CD4-positive, alpha-beta T cell treated with Interleukin-6 at 100 ng/mL for 8 hours (primary cell): ENCODE data around the gene AGBL1.
"Not testable (repeated sequence)": the region's sequence is repeated elsewhere in the genome, so short reads cannot be mapped to it uniquely, and the experiment has no call there.

Source experiments
- DNase-seq: peaks from one replicate; pipeline ENCODE4 v3.0.0-alpha.2; 2020; ENCODE audit warnings: mixed read lengths, low spot score

AGBL1 gene

DNA sequence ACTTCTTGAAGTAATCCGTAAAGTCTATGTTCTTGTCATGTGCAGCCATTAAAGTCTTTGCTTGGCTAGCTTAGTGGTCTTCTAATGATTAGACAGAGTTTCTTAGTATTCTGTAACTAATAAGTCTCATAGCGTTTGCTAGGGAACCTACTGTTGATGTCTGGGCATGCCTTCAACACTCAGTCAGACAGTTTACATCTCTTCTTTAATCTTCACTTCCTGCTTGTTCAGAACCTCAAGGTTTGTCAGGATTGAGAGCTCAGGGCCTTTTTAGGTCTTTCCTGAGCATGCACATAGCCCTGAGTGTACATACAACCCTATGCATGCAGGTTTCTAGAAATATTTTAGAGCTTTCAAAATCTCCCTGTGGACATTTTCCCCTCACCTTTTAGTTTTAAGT, 426.3 kb downstream of the AGBL1 start:
- no peak for DNase-seq

- no peak for DNase-seq
Observed at GRCh38 chr15:86506401-86506800, 426.7 kb downstream of the AGBL1 start.

- DNase-seq, result no peak
Observed at GRCh38 chr15:86515625-86516024, 436.0 kb downstream of the AGBL1 start.

DNA sequence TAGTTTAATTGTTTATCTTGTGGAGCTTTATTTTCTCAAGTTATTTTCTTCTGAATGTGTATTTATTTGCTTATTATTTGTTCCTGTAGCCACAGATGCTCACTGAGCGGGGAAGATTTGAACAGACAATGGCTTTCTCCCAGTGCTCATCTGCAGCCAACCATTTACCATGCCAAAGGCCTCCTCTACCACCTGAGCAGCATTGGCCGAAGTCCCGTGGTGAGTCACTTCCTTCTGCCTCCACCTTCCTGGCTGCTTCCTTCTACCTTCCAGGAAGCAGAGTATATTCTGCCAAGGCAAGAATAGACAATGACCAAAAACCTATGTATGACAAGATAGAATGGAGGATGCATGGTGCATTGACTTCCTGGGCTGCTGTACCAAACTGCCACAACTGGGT, 443.1 kb downstream of the AGBL1 start:
- DNase-seq, result no peak

DNA sequence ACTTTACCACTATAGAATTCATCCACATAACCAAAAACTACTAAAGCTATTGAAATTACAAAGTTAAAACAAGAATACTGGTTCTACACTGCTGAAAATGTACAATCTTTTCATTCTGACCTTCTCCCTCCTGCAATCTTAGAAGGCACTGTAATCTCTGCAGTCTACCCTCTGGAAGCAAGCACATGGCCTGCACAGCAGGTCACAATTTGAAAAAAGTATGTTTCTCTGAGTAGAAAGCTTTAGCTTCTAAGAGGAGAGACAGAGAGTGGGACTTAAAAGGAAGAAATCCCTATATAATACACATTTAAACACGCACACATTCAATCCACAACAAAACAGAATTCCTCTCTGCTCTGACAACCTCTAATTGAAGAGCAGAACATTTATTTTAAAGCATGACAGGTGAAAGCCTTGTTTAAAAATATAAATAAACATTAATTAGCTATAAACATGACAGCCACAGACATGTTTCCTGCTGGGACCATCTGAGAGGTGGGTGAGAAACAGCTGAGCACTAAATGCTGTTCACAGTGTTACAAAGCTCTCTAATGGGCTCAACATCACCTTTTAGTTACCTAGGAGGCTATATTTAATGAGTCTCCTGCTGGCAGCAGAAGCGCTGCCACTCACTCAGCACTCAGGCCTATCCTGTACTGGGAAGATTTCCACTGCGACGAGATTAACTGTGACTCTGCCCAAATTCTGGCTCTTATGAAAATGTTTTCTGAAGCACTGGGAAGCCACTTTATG, 447.4 kb downstream of the AGBL1 start:
- DNase-seq, result no peak

- not testable (repeated sequence) for DNase-seq
Observed at GRCh38 chr15:86528094-86528493, 448.4 kb downstream of the AGBL1 start.

GRCh38 chr15:86538141-86538540, 458.5 kb downstream of the AGBL1 start:
- no peak for DNase-seq

- no peak for DNase-seq
Observed at GRCh38 chr15:86540840-86541467, 461.3 kb downstream of the AGBL1 start.

- DNase-seq, result no peak
Observed at GRCh38 chr15:86541540-86541939, 461.9 kb downstream of the AGBL1 start.

GRCh38 chr15:86550075-86550474, 470.4 kb downstream of the AGBL1 start:
- DNase-seq, result no peak

- no peak for DNase-seq
Observed at GRCh38 chr15:86553108-86553507, 473.4 kb downstream of the AGBL1 start.

DNA sequence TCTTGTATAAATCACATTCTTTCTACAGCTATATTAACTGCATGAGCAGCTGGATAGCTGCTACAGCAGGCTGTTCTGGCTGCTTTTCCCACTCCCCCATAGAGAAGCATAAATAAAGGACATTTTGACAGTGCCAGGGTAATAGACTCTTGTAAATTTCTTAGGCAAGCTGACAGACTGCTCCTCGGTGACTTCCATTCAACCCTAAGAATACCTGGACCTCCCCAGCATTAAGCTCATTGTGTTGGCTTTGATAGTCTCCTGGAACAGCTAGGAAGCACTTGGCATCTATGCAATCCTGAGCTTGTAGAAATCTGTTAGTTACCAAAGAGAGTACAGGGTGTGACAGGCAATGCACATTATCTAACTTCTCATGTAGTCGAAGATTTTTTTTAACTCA, 475.4 kb downstream of the AGBL1 start:
- DNase-seq, result no peak

DNA sequence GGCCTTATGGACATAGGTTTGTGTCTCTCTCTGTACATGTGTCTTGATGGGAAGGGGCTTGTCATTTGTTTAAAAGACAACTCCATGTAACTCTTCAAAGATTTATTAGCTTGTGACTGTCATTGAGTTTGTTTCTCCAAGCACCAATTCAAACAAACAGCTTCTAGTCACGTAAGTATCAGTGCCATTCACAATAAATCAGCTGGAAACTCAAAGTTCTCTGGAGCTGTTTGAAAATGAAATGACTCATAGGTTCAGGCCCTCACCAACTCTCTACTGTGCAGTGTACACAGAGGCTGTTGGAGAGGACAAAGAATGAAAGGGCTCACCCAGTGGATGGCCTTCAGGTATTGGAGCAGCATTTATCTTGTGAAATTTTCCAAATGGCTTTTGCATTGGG, 476.3 kb downstream of the AGBL1 start:
- no peak for DNase-seq

GRCh38 chr15:86556396-86557017, 476.8 kb downstream of the AGBL1 start:
- DNase-seq, result no peak

GRCh38 chr15:86557018-86557550, 477.4 kb downstream of the AGBL1 start:
- DNase-seq, result no peak

DNA sequence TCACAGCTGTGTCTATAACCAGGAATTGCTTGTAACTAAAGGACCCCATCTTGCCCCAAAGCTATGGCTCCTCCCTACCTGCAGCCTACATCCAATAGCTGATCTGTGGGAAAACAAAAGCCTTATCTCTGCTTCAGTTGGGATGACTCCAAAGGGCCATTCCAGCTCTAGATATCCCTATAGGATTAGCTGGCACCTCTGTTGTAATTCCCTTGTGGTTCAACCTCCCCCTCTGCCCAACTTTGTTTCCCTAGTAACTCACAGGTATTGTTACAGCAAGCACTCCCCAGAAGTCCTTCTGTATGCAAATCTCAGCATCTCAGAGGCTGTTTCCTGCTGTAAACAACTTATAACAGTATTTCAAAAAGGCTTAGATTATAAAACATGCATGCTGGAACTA, 478.6 kb downstream of the AGBL1 start:
- DNase-seq, result no peak

DNA sequence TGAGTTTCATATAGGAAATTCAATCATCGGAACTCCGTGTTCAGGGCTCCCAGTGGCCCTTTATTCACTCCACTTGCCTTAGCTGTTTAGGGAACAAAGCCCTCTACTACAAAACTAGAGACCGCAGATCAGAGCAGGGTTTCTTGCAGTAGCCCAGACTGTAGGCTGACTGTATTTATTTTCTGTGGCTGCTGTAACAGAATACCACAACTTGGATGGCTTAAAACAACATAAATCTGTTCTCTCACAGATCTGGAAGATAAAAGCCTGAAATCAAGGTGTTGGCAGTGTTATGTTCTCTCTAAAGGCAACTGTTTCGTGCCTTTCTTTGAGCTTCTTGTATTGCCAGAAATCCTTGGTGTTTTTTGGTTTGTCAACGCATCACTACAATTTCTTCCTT, 479.0 kb downstream of the AGBL1 start:
- no peak for DNase-seq

- DNase-seq, result no peak
Observed at GRCh38 chr15:86568378-86568777, 488.7 kb downstream of the AGBL1 start.

DNA sequence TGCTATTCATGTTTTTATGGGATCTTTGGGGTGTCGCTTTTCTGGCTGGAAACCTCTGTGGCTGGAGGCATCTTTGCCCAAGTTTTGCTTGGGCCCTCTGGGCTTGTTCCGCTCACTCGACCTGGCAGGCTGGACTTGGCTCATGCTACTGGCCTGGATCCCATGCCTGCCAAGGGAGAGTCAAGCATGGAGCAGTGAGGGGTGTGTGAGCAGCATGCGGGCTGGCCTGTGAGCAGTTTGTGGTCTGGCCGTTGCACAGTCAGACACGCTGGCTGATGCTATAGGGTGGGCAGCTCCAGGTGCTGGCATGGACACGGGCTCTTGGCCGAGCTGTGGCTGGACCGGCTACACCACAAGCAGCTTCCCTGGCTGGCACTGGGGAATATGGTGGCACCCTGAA, 491.1 kb downstream of the AGBL1 start:
- no peak for DNase-seq

DNA sequence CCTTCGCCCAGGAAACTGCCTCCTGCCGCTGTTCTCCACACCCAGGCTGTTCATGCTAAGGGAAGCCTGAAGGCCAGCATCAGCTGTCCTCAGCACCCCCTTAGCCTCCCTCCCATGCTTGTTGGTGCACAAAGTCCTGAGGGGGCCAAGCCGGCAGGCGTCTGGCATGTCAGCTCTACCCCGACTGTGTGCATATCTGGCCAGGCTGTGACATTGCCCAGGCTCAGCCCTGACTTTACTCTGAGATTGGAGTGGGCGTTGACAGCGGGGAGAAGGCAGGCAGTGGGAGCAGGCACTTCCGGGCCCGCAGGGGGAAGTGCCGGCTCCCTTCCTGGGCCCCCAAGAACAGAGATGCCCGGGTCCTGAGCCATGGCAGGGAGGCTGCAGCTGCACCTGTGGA, 492.2 kb downstream of the AGBL1 start:
- DNase-seq, result no peak

DNA sequence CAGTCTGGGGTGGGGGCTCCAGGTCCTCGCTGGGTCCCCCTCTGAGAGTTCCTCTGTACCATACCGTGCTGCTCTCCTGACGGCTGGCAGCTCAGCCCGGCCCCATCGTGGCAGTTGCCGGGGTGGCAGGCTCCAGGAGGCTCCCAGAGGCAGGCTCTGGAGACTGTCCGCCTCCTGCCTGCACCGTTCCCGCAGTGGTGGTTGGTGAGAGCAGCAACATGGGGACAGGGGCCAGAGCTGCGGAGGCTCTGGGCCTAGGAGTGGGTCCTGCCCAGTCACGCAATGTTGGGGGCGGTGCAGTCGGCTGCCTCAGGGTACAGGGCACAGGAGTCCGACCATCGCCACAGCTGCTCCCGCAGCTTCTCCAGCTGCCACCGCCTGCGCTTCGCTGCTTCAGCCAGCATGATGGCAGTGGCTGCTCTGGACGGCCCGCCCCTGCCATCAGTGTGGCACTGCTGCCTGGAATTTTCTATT, 492.7 kb downstream of the AGBL1 start:
- no peak for DNase-seq

DNA sequence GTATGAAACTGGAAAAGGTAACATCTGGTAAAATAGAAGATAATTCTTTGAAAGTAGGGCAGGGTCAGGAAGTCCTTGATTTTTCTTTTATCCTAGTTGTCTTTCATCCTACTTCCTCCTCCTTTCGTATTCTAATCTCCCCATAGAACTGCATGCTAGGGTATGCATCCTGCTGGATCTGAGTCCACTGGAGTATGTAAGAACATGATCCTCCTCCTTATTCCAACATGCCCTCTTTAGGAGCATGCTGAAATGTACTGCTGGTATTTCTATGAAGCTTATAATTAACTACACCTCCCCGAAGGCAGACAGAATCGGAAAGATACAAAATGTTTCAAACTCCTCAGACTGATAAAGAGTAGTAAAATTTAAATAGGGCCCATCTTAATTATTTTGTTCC, 493.8 kb downstream of the AGBL1 start:
- DNase-seq, result no peak

DNA sequence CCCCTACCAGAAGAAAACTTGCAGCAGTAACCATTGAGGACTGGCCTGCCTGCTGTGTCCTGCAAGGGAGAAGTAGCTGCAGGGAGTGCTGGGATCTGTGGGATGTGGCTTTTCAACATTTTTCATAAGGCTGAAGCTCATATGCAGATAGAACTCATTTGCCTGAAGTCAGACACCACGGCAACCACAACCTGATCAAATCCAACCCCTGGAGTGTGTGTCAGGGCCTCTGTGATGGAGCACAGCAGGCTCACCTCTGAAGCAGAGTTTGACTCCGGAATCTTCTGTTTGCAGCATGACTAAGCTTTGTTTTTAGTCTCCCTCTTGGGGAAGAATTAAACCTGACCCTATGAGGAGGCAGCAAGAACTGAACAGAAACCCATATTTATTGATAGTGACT, 508.7 kb downstream of the AGBL1 start:
- DNase-seq, result no peak
